ENCODE data around the gene UBE3C.
"Not testable (repeated sequence)": the region's sequence is repeated elsewhere in the genome, so short reads cannot be mapped to it uniquely, and the experiment has no call there.

DNA sequence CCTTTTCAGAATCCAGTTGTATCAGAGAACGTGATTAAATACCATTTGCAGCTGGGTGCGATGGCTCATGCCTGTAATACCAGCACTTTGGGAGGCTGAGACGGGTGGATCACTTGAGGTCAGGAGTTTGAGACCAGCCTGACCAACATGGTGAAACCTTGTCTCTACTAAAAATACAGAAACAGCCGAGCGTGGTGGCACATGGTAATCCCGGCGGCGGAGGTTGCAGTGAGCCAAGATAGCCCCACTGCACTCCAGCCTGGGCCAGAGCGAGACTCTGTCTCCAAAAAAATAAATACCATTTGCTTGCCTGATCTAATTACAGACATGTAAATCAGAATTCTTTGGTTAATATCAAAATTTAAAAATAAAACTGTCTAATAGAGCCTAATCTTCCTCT, 20.8 kb downstream of the UBE3C start:
- TF ChIP-seq CTCF (IDR thresholded peaks at IDR 0.05 in 8 of 11, conservative IDR thresholded peaks at IDR 0.05 in 3 of 11); POLR2A (IDR thresholded peaks at IDR 0.05); POLR2AphosphoS5 (IDR thresholded peaks at IDR 0.05): not testable (repeated sequence)

Data from spleen (tissue), 7 donors.